ENCODE data around the gene VAPA. TPM values are rescaled to one million over a fixed set of nuclear protein-coding genes. Genes with fewer than 3 reads are reported as not detected.

VAPA gene
- total and polyA plus RNA-seq, 9 of the 15 experiments (the other 6 are each of a cell fraction or from before 2014, with no cell fraction given) = 219 to 902 (median 526) TPM

DNA sequence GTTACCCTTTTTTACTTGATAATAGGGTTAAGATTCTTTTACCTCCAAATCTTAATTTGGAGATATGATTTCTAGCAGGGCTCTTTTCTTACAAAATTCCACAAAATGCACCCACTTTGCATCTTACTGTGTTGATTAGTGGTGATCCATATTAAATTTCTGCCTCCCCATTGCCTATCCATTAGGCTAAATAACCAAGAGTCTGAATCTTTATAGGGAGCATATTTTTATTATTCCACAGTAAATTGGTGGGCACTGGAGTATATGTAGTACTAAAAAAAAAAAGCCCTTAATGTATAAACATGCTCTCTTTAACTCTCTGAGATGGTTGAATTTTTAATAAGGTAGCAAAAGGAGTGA, 36.2 kb upstream of the VAPA start (continued):
- TF ChIP-seq, protein P1, sequence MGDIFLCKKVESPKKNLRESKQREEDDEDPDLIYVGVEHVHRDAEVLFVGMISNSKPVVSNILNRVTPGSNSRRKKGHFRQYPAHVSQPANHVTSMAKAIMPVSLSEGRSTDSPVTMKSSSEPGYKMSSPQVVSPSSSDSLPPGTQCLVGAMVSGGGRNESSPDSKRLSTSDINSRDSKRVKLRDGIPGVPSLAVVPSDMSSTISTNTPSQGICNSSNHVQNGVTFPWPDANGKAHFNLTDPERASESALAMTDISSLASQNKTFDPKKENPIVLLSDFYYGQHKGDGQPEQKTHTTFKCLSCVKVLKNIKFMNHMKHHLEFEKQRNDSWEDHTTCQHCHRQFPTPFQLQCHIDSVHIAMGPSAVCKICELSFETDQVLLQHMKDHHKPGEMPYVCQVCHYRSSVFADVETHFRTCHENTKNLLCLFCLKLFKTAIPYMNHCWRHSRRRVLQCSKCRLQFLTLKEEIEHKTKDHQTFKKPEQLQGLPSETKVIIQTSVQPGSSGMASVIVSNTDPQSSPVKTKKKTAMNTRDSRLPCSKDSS (IDR thresholded peaks at IDR 0.05; ENCODE audit: low read depth, partially characterized antibody) = no peak
- TF ChIP-seq, protein P2, sequence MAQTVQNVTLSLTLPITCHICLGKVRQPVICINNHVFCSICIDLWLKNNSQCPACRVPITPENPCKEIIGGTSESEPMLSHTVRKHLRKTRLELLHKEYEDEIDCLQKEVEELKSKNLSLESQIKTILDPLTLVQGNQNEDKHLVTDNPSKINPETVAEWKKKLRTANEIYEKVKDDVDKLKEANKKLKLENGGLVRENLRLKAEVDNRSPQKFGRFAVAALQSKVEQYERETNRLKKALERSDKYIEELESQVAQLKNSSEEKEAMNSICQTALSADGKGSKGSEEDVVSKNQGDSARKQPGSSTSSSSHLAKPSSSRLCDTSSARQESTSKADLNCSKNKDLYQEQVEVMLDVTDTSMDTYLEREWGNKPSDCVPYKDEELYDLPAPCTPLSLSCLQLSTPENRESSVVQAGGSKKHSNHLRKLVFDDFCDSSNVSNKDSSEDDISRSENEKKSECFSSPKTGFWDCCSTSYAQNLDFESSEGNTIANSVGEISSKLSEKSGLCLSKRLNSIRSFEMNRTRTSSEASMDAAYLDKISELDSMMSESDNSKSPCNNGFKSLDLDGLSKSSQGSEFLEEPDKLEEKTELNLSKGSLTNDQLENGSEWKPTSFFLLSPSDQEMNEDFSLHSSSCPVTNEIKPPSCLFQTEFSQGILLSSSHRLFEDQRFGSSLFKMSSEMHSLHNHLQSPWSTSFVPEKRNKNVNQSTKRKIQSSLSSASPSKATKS (CRISPR knock-in tag; IDR thresholded peaks at IDR 0.05) = 0 out of 2 replicates have a peak, but pooled peaks have one; percentile 40
- TF ChIP-seq, protein P3, sequence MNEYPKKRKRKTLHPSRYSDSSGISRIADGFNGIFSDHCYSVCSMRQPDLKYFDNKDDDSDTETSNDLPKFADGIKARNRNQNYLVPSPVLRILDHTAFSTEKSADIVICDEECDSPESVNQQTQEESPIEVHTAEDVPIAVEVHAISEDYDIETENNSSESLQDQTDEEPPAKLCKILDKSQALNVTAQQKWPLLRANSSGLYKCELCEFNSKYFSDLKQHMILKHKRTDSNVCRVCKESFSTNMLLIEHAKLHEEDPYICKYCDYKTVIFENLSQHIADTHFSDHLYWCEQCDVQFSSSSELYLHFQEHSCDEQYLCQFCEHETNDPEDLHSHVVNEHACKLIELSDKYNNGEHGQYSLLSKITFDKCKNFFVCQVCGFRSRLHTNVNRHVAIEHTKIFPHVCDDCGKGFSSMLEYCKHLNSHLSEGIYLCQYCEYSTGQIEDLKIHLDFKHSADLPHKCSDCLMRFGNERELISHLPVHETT (CRISPR knock-in tag; conservative IDR thresholded peaks at IDR 0.05 in 1 of 2, IDR thresholded peaks at IDR 0.05 in 1 of 2) = peak in 1 of 2 experiments; percentile 54; a peak in 1 of 4 replicates
- peak; percentile 76; the same call in 1 of the 2 replicates for TF ChIP-seq ZNF668 (CRISPR knock-in tag; IDR thresholded peaks at IDR 0.05)
- TF ChIP-seq, protein P4, sequence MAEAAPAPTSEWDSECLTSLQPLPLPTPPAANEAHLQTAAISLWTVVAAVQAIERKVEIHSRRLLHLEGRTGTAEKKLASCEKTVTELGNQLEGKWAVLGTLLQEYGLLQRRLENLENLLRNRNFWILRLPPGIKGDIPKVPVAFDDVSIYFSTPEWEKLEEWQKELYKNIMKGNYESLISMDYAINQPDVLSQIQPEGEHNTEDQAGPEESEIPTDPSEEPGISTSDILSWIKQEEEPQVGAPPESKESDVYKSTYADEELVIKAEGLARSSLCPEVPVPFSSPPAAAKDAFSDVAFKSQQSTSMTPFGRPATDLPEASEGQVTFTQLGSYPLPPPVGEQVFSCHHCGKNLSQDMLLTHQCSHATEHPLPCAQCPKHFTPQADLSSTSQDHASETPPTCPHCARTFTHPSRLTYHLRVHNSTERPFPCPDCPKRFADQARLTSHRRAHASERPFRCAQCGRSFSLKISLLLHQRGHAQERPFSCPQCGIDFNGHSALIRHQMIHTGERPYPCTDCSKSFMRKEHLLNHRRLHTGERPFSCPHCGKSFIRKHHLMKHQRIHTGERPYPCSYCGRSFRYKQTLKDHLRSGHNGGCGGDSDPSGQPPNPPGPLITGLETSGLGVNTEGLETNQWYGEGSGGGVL (CRISPR knock-in tag; IDR thresholded peaks at IDR 0.05) = no peak
- TF ChIP-seq, protein P5, sequence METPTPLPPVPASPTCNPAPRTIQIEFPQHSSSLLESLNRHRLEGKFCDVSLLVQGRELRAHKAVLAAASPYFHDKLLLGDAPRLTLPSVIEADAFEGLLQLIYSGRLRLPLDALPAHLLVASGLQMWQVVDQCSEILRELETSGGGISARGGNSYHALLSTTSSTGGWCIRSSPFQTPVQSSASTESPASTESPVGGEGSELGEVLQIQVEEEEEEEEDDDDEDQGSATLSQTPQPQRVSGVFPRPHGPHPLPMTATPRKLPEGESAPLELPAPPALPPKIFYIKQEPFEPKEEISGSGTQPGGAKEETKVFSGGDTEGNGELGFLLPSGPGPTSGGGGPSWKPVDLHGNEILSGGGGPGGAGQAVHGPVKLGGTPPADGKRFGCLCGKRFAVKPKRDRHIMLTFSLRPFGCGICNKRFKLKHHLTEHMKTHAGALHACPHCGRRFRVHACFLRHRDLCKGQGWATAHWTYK (CRISPR knock-in tag; IDR thresholded peaks at IDR 0.05) = no peak
- TF ChIP-seq, protein P6, sequence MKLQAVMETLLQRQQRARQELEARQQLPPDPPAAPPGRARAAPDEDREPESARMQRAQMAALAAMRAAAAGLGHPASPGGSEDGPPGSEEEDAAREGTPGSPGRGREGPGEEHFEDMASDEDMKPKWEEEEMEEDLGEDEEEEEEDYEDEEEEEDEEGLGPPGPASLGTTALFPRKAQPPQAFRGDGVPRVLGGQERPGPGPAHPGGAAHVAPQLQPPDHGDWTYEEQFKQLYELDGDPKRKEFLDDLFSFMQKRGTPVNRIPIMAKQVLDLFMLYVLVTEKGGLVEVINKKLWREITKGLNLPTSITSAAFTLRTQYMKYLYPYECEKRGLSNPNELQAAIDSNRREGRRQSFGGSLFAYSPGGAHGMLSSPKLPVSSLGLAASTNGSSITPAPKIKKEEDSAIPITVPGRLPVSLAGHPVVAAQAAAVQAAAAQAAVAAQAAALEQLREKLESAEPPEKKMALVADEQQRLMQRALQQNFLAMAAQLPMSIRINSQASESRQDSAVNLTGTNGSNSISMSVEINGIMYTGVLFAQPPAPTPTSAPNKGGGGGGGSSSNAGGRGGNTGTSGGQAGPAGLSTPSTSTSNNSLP (IDR thresholded peaks at IDR 0.05; ENCODE audit: borderline replicate concordance, low read depth, low read length) = no peak
- TF ChIP-seq ETV1 (tag; conservative IDR thresholded peaks at IDR 0.05; ENCODE audit: low read depth) = no peak
- TF ChIP-seq, protein P7, sequence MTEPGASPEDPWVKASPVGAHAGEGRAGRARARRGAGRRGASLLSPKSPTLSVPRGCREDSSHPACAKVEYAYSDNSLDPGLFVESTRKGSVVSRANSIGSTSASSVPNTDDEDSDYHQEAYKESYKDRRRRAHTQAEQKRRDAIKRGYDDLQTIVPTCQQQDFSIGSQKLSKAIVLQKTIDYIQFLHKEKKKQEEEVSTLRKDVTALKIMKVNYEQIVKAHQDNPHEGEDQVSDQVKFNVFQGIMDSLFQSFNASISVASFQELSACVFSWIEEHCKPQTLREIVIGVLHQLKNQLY (CRISPR knock-in tag; conservative IDR thresholded peaks at IDR 0.05) = no peak
- 0 out of 2 replicates have a peak, but pooled peaks have one; percentile 3 for TF ChIP-seq SUPT5H (IDR thresholded peaks at IDR 0.05)
- TF ChIP-seq CREB1 (IDR thresholded peaks at IDR 0.05) = no peak
- no peak for TF ChIP-seq CREB1 (CRISPR knock-in tag; IDR thresholded peaks at IDR 0.05)
